CD4-positive, alpha-beta T cell treated with Interleukin-4 for 4 hours (primary cell): ENCODE results near the gene PDZD7.

ENCODE experiments used
- DNase-seq: peaks from one replicate; pipeline ENCODE4 v3.0.0-alpha.2; 2020

The PDZD7 gene

DNA sequence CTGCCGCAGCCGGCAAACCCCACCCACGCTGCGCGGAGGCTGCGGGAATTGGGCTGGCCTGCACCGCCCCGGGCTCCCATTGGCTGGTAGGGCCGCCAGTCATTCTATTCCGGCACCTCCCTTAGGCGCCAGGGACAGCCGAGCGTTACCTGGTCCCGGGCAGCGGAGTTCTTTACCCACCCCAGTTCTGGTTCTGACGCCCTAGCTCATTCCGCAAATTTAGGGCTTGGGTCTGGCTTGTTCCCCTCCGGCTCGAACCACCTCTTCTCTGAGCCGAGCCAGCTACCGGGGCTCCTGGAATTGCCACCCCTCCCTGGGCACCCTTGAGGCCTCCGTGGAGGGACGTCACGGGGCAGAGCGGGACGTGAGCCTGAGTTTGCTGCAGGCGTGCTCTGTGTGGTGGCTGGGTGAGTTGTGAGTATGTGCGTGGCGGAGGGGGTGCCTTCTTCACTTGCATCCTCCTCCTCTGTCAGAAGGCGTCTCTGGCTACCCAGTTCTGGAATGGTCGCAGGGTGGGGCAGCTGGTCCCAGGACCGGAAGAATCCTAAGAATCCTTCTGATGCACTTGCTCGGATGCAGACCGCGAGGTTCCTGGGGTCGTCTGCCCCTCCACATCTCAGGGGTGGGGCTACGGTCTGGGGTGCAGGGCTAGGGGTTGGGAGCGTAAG lies at the start of gene PDZD7, which contains the start of gene SFXN3:
Gene PDZD7, minus strand, starts transcription at position 2 of the 668 bp plus-strand sequence. CDS start 910 bp downstream, outside the sequence.
Gene SFXN3, plus strand, starts transcription at position 107 of the 668 bp plus-strand sequence. CDS start 3,461 bp downstream, outside the sequence.
- DNase-seq = peak; percentile 96

DNA sequence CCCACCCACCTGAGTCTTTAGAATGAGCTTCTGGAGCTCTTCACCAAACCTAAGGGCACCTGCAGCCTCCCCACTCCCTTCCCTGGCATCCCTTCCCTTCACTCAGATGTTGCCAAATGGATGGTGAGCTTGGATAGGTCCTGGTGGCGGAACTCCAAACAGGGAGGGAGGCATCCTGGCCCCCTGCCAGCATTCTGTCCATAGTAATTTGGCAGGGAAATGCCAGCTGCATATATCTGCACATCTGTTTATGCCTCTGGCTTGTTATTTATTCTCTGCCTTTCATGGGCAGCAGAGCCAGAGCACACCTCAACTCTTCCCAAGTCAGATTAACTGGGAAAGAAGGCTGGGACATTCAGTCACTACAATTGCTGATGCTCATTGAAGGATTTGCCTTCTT lies 48.9 kb upstream of the PDZD7 start:
- no peak for DNase-seq

DNA sequence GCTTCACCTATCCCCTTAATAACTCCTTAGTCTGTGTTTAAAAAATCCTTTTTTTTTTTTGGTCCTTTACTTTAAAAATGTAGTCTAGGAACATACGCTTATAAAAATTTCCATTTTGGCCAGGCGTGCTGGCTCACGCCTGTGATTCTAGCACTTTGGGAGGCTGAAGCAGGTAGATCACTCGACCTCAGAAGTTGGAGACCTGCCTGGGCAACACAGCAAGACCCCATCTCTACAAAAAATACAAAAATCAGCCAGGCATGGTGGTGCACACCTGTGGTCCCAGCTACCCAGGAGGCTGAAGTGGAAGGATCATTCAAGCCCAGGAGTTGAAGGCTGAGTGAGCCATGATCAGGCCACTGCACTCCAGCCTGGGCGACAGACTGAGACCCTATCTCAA lies 45.7 kb upstream of the PDZD7 start:
- no peak for DNase-seq

DNA sequence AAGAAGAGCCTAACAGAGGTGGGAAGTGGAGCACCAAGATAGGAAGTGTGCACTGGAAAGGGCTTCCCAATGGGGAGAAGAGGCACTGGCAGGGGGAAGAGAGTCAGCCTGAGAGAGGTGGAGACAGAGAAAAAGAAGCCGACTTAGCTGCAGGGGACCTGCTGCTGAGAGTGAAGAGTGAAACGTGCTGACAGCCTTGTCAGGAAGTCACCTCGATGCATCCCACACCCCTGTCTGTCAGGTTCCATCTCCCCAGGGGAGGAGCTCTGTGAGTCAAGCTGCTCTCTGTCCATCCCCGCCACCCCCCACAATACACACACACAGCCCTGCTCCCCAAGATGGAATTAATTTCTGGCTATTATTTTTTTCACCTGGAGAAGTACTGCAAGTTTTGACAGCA lies 44.8 kb upstream of the PDZD7 start:
- DNase-seq = no peak

DNA sequence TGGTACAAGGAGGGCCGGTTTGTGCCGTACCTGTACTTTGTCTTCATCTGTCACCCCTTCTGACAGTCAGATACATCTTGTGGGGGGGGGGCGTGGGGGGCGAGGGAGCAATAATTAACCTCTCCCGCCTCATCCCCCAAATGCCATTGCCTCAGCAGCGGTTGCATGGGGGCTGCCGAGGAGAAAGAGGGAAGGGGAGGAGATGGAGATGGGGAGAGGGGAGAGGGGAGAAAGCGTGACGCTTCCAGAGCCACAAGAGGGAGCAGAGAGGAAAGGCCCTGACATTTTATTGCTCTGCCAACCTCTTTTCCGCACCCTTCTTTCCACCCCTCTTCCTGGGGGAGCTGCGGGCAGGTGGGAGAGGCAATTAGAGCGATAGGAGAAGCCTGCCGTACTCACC lies 42.7 kb upstream of the PDZD7 start:
- no peak for DNase-seq

DNA sequence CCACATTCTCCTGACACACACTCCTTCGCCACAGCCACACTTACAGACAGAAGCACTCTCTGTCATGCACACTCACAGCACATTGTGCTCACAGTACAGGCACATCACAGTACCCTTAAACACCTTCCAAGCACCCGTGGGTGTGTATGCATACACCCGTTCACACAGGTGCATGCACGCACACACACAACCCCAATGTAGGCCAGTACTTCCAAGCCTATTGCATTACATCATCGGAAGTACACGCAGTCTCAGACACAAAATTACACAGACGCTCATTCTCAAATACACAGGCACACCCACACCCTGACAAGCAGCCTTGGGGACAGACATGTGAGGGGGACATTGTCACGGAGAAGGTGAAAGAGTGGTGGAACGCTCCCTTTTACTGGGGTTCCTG lies 42.0 kb upstream of the PDZD7 start:
- no peak for DNase-seq

DNA sequence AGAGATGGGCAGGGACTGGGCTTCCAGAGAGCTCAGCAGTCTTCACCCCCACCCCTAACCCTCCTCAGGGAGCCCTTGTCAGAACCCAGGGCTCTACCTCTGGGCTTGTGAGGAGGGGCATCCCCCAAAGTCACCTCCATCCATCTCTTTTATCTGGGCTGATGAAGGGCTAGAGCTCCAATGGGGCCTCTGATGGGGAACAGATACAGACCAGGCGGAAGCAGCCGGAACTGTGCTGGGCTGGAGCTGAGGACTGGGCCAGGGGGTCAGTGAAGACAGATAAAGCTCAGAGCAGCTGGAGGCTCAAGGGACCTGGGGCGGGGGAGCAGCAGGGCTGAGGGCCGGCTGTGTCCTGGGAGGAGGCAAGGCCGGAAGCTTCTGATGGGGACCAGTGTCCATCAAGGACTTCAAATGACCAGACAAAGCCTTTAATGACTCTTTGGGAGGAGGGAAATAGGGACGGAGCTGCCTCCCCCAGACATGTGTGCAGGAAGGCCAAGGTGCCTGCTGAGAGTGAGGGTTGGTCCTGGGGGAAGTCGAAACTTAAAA lies 41.0 kb upstream of the PDZD7 start:
- DNase-seq = no peak

DNA sequence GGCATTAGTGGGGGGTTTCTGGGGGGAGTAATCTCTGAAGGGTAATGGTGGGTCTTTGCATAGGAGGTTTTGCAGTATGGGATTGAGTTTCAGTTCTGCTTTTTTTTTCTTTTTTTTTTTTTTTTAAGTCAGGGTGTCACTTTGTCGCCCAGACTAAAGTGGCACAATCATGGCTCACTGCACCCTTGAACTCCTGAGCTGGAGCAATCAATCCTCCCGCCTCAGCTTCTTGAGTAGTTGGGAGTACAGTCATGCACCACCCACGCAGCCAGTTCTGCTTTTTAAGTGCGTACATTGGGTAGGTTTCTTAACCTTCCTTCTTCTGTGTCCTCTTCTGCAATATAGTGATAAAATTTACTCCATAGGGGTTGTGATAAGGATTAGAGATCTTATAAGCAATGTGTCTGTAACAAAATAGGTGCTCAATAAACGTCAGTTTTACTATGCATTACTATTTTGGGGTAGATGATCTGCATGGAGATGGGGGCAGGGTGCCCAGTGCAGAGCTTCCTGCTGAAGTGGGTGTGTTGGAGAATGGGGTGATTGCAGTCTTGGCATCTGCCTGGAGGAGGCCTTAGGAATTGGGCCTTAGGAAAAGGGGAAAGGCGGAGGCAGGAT lies 40.4 kb upstream of the PDZD7 start:
- peak; percentile 23 for DNase-seq

DNA sequence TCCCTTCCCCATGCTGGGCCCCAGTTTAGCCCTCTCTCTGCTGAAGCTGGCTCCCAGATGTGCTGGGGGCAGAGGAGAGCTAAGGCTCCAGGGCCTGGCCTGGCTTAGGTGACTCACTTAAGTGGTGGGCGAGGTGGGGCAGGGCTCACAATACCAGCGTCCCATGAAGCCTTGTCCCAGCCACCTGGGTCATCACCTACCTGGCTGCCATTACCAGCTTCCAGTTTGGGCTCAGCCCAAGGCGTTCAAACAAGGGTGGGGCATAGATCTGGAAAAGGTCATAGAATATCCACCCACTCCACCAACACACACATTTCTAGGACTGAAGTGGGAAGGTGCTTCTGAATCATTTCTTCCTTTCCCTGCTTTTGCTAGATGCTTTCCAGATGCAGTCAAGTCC lies 39.2 kb upstream of the PDZD7 start:
- no peak for DNase-seq

DNA sequence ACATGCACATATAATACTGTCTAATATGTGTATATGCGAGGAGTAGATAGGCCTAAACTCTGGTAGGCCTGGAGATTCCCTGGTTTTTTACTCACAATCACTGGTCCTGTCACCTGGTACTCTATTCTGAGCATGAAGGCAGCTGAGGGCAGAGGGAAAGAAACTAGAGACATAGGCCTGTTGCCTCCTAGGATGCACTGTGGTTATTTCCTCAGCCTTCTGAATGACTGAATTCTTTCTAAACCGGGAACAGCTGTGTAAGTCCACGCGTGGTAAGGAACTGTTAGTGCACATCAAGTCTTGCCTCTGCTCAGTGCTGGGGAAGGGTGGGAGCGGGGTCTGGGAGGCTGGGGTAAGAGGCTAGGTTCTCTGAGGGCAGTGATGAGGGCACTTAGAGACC lies 38.5 kb upstream of the PDZD7 start:
- DNase-seq = no peak

DNA sequence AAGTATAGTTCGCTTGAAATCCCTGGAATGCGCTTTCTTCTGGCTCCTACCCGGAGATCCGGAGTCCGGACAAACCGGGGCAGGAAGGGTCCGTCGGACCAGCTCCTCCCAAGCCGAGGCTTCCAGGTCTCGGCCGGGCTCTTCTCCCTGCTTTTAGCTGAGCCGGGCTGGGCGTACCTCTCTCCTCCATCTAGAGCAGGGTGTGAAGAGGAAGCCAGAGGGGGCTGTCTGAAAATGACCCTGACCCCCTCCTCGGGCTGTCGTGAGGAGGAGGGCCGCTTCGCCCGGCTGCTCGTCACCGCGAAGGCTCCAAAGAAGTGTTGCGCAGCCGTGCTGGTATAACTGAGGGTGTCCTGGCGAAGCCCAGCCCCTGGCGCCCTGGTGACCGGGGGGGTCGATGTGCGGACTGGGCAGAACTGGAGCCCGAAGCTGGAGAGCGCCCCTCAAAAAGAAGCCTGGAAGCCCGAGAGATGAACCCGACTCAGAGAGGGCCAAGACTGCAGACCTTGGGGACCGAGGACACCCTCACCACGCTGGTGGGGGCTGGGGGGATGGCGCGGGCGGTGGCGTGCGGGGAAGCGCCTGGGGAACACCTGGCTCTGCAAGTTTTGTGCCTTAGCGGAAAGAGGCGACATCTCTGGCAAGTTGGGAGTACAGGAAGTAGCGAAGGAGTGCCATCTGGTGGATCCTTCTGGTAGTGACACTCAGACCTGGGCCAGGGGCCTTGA lies 36.6 kb upstream of the PDZD7 start:
- DNase-seq = peak; percentile 80

DNA sequence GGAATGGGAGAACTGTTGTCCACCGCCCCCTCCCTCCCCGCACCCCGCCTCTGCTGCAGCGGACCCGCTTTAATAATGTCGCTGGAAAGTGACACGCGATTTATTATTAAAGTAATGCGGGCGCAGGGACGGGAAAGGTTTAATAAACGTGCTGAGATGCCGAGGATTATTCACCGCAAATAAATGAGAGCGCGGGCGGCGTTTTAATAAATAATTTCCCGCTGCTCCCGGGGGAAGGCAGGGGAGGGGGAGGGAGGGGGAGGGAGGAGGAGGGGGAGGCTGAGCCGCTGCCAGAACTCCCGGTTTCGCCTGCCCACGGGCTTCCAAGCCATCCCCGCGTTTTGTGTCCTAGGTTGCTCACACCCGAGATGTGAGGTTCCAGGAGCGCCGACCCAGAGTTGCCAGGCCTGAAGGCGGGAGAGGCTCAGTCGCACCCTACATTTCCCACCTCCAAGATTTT lies 36.0 kb upstream of the PDZD7 start:
- DNase-seq = no peak

DNA sequence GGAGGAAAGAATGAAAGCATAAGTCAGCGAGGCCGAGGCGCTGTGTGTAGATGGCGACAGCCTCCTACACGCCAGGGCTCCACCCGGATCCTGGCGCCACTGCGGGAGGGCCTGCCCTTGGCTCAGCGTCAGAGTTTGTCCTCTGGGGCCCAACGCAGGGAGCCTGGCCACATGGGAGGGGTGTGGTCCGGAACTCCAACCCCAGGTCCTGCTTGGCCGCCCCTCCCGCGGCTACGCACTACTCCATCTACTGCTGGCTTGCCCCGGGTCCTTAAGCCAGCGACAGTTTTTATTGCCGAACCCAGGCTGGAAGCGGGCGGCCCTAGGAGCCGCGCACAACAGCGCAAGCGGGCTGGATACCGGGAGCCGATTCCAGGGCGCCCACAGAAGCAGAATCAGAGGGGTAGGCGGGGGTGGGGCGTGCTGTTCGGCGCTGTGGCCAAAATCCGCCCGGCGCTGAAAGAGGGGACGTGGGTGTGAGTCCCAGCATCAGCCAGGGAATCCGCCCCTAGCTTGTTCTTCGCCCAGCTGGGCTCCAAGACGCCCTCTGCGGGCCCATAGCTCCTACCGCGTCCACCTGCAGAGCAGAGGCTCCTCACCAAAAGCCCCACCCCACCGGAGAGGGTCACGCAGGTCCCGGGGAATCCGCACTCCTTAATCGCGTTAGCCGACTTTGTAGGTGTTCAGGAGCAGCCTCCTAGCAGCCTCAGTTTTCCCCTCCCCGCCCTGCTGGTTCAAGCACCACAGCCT lies 35.4 kb upstream of the PDZD7 start:
- peak; percentile 39 for DNase-seq

DNA sequence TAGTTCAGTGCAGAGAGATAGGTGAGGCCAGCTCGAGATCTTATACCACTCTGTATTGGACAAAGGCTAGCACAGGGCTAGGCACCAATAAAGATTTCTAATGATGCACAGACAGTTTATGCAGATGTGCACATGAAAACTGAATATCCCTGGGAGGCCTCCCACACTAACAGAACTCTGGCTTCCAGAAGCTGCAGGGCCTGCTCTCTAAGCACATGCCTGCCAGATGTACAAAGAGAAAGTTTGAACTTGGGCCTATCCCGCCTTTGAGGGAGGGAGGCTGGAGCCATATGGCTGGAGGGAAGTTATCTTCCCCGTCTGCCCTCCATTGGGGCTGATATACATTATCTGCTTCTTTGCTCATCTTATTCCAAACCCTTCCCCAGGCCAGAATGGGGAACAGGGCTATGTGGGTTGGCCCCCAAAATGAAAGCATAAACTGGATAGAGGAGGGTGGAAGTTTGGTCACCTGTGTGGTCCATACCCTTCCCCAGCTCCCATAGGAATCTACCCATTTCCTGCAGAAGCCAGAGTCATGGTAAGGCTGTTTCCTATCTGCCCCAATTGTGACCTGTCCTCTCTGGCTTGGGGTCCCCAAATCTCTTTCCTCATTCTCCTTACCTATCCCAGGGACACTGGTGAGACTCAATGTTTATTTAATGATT lies 34.7 kb upstream of the PDZD7 start:
- no peak for DNase-seq

DNA sequence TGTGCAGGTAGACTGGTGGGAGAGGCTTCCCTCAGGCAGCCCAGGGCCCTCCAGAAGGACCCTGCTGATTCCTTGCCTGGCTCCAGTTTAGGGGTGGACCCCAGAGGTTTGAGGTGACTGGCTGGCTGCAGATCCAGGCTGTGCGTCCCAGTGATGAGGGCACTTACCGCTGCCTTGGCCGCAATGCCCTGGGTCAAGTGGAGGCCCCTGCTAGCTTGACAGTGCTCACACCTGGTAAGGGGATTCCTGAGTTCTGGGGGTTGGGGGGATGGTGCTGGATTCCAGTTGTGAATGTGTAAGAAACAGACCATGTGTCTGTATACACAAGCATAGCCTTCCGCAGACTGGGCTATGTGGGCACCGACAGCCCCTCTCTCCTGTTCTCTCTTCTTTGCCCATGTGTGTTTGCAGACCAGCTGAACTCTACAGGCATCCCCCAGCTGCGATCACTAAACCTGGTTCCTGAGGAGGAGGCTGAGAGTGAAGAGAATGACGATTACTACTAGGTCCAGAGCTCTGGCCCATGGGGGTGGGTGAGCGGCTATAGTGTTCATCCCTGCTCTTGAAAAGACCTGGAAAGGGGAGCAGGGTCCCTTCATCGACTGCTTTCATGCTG lies 33.6 kb upstream of the PDZD7 start:
- DNase-seq = no peak

DNA sequence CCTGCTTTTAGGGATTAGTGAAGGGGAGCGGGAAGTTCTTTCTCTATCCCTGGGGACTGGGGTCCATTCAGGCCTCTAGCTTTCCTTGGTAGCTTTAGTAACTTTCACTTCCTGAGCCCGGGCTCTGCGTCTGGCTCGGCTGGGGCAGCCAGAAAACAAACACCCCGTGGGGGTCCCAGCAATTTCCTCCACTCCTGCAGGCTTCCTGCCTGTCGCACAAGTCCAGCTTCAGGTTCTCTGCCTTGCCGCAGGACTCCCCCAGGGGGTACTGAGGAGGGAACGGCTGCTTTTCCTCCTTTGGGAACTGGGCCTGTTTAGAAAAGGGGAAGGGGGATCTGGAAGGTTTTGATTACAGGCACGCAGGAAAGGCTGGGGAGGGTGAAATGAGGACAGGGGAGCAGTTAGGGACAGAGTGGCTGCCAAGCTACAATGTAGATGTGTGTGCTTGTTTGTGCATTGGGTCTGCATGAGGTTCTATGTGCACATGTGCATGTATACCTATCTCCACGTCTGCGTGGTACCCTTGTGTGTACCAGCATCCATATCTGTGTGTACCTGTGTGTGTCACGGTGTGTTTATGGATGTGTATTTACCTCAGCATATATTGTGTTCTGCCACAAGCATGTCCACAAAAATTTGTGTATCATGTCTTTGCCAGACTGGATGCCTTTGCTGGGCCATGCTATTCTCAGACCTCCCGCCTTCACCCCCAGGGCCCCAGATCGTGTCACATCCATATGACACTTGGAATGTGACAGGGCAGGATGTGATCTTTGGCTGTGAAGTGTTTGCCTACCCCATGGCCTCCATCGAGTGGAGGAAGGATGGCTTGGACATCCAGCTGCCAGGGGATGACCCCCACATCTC lies 32.9 kb upstream of the PDZD7 start:
- DNase-seq = no peak

DNA sequence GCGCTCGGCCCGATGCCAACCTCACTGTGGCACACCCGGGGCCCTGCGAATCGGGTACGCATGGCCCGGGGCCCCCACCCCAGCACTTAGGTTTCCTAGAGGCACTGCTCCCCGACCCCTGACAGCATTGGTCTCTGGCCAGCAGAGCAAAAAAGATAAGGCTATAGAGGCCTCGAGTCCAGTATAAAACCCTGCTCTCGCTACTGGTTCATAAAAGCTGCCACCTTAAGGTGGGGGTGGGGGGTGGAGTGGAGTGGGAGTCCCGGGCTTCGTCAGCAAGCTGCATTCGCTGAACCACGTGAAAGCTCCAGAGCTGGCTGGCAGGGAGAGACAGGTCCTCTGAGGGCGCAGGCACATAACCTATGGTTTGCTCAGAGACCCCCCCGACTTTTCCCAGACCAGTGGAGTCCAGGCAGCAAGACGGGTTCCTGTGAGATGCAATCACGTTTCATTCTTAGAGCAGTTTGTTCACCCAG lies 32.2 kb upstream of the PDZD7 start:
- DNase-seq = no peak

DNA sequence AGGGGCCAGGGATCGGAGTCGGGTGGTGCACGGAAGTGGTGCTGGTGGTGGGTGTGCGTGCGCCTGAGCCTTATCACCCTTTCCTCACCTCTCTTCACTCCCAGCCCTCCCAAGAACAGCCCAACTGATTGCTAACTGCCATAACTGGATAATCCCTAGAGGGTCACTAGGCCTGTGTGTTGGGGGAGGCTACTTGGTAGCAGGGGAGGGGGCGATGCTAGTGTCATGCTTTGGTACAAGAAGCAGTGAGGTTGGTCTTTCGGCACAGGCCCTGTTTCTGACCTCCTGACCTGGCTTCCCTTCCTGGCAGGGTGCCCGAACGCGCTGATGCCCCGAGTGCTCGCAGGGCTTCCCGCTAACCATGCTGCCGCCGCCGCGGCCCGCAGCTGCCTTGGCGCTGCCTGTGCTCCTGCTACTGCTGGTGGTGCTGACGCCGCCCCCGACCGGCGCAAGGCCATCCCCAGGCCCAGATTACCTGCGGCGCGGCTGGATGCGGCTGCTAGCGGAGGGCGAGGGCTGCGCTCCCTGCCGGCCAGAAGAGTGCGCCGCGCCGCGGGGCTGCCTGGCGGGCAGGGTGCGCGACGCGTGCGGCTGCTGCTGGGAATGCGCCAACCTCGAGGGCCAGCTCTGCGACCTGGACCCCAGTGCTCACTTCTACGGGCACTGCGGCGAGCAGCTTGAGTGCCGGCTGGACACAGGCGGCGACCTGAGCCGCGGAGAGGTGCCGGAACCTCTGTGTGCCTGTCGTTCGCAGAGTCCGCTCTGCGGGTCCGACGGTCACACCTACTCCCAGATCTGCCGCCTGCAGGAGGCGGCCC lies 31.5 kb upstream of the PDZD7 start:
- DNase-seq = peak; percentile 32

DNA sequence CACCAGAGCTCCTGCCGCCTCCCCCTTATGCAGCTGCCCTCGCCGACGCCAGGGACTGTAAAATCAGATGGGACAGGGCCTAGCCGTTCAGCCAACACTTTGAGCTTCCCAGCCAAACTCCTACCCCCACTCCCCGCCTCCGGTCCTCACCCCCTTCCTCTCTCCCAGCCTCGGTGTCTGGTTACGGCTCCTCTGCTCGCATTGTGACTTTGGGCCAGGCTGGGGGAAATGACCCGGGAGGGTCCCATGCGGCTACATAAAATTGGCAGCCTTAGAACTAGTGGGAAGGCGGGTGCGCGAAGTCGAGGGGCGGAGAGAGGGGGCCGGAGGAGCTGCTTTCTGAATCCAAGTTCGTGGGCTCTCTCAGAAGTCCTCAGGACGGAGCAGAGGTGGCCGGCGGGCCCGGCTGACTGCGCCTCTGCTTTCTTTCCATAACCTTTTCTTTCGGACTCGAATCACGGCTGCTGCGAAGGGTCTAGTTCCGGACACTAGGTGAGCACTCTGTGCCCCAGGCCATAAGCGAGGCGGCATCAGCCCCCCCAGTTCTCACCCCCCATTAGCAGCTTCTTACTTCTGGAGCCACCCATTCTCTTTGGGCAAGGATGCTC lies 30.8 kb upstream of the PDZD7 start, which contains the start of gene KAZALD1:
Gene KAZALD1, plus strand, starts transcription at position 366 of the 608 bp plus-strand sequence. CDS start 604 bp downstream, outside the sequence.
- no peak for DNase-seq
